SK-MEL-5 (cell line): ENCODE results near the gene SMG6. TPM values are rescaled to one million over a fixed set of nuclear protein-coding genes. Genes with fewer than 3 reads are reported as not detected.
A peak's percentile ranks its signal among the peaks of the same experiment; 100 is the strongest.
"Not testable (repeated sequence)": the region's sequence is repeated elsewhere in the genome, so short reads cannot be mapped to it uniquely, and the experiment has no call there.

ENCODE experiments used
- DNase-seq: peaks from one replicate; pipeline ENCODE4 v3.0.0-alpha.2; 2016; ENCODE audit warnings: low read depth, low spot score
- in situ Hi-C: cut with HindIII; loops from 2 replicates; pipeline ENCODE4 v1.10.0; 2016; ENCODE audit warnings: low sequenced_read_pairs, high pct_unique_total_duplicates, low pct_unique_long_range_greater_than_20kb
- total RNA-seq: library from RNA; depleted of rRNA; stranded (reverse); fragments of >200 nt; shearing (Covaris generic); gene quantifications from 2 replicates; pipeline ENCODE4 v1.2.3, GENCODE V29; 2014

SMG6 gene
- total RNA-seq, 1 experiment from 2014 or later: 10.0 TPM

- no peak for DNase-seq
- in situ Hi-C loops: no loop called here
Measured at GRCh38 chr17:2027528-2028233, 275.9 kb downstream of the SMG6 start.

- peak; percentile 81 for DNase-seq
- in situ Hi-C loops: no loop called here
Measured at GRCh38 chr17:2025622-2026309, 277.8 kb downstream of the SMG6 start.

- in situ Hi-C loops: no loop called here
- DNase-seq: peak; percentile 68
Measured at GRCh38 chr17:2025220-2025621, 278.4 kb downstream of the SMG6 start, which contains the start of gene RTN4RL1. TSS of gene RTN4RL1 (minus strand) at chr17:2025334. CDS start at chr17:2024865, 469 bp downstream.

GRCh38 chr17:2024572-2025219 lies 278.9 kb downstream of the SMG6 start:
- in situ Hi-C loops: no loop called here
- no peak for DNase-seq

- DNase-seq: no peak
- in situ Hi-C loops: no loop called here
Measured at GRCh38 chr17:2023692-2024571, 279.7 kb downstream of the SMG6 start.

GRCh38 chr17:2023256-2023655 lies 280.3 kb downstream of the SMG6 start:
- no peak for DNase-seq
- in situ Hi-C loops: no loop called here

GRCh38 chr17:2022647-2023240 lies 280.8 kb downstream of the SMG6 start:
- in situ Hi-C loops: no loop called here
- DNase-seq: no peak

GRCh38 chr17:2020721-2021120 lies 282.9 kb downstream of the SMG6 start:
- in situ Hi-C loops: no loop called here
- DNase-seq: no peak

GRCh38 chr17:2019723-2020122 lies 283.9 kb downstream of the SMG6 start:
- in situ Hi-C loops: no loop called here
- no peak for DNase-seq

- no peak for DNase-seq
- in situ Hi-C loops: no loop called here
Measured at GRCh38 chr17:2018716-2019510, 284.7 kb downstream of the SMG6 start.

GRCh38 chr17:2017274-2017941 lies 286.2 kb downstream of the SMG6 start:
- in situ Hi-C loops: no loop called here
- DNase-seq: no peak

GRCh38 chr17:2016494-2016893 lies 287.1 kb downstream of the SMG6 start:
- in situ Hi-C loops: no loop called here
- no peak for DNase-seq

- in situ Hi-C loops: no loop called here
- DNase-seq: no peak
Measured at GRCh38 chr17:2015314-2015713, 288.3 kb downstream of the SMG6 start.

GRCh38 chr17:2013994-2014317 lies 289.6 kb downstream of the SMG6 start:
- in situ Hi-C loops: no loop called here
- no peak for DNase-seq

- in situ Hi-C loops: not testable (repeated sequence)
Measured at GRCh38 chr17:2013220-2013993, 290.2 kb downstream of the SMG6 start.

GRCh38 chr17:2012499-2012898 lies 291.1 kb downstream of the SMG6 start:
- in situ Hi-C loops: no loop called here
- DNase-seq: no peak

More at GRCh38 chr17:2013220-2013993, 290.2 kb downstream of the SMG6 start:
- not testable (repeated sequence) for DNase-seq
